OCI-LY7 (cell line): ENCODE results near the gene TGFBRAP1.

Experiments used
- EZH2phosphoT487 ChIP-seq: fragments of 200-600 bp; sonication (generic); IDR thresholded peaks from 2 replicates; pipeline ENCODE4 v1.6.1; 2018; ENCODE audit warnings: low read depth, borderline replicate concordance, mild to moderate bottlenecking, mixed run types, antibody characterized with exemption, low read length, moderate library complexity, mixed read lengths
- TF ChIP-seq, protein P1 (sequence below): fragments of 200-600 bp; sonication (generic); conservative IDR thresholded peaks from 2 replicates; pipeline ENCODE4 v1.5.1; 2014; ENCODE audit warnings: mild to moderate bottlenecking, antibody characterized with exemption, low read length, moderate library complexity, mixed read lengths

GRCh38 chr2:105238664-105239240, 90.8 kb downstream of the TGFBRAP1 start:
- TF ChIP-seq, protein P1, sequence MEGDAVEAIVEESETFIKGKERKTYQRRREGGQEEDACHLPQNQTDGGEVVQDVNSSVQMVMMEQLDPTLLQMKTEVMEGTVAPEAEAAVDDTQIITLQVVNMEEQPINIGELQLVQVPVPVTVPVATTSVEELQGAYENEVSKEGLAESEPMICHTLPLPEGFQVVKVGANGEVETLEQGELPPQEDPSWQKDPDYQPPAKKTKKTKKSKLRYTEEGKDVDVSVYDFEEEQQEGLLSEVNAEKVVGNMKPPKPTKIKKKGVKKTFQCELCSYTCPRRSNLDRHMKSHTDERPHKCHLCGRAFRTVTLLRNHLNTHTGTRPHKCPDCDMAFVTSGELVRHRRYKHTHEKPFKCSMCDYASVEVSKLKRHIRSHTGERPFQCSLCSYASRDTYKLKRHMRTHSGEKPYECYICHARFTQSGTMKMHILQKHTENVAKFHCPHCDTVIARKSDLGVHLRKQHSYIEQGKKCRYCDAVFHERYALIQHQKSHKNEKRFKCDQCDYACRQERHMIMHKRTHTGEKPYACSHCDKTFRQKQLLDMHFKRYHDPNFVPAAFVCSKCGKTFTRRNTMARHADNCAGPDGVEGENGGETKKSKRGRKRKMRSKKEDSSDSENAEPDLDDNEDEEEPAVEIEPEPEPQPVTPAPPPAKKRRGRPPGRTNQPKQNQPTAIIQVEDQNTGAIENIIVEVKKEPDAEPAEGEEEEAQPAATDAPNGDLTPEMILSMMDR: no peak
- TF ChIP-seq EZH2phosphoT487: no peak
